ENCODE results near the gene RASA2. TPM values are rescaled to one million over a fixed set of nuclear protein-coding genes. Genes with fewer than 3 reads are reported as not detected.
A peak's percentile ranks its signal among the peaks of the same experiment; 100 is the strongest.
"Not testable (repeated sequence)": the region's sequence is repeated elsewhere in the genome, so short reads cannot be mapped to it uniquely, and the experiment has no call there.

The RASA2 gene
- total and polyA plus RNA-seq, 9 donors = 8.4 to 13.8 (median 10.6) TPM

- H3K9me3 ChIP-seq (replicated peaks; ENCODE audit: control insufficient read depth, low read depth, low read length) = no peaks in the 10 kb centered on the region
- DNase-seq = no peak
- no peaks in the 10 kb centered on the region for H3K27me3 ChIP-seq (ENCODE audit: control insufficient read depth, insufficient read depth, low read length)
- H3K36me3 ChIP-seq (ENCODE audit: control insufficient read depth, insufficient read depth, low read length) = no peaks in the 10 kb centered on the region
- no peak overlapping the region for H3K27ac ChIP-seq (ENCODE audit: low read length)
- H3K4me3 ChIP-seq (ENCODE audit: low read length) = no peak overlapping the region
- WGBS (ENCODE audit: insufficient coverage) = no CpG with 5 or more reads among the region's 1 CpG
- H3K4me1 ChIP-seq (ENCODE audit: control insufficient read depth, insufficient read depth, low read length) = no peaks in the 10 kb centered on the region
Measured at GRCh38 chr3:141493184-141493583, 6.4 kb downstream of the RASA2 start.

- H3K27ac ChIP-seq (ENCODE audit: low read length); H3K36me3 ChIP-seq (ENCODE audit: control insufficient read depth, insufficient read depth, low read length); H3K4me1 ChIP-seq (ENCODE audit: control insufficient read depth, insufficient read depth, low read length); H3K4me3 ChIP-seq (ENCODE audit: low read length); H3K9me3 ChIP-seq (replicated peaks; ENCODE audit: control insufficient read depth, low read depth, low read length); H3K27me3 ChIP-seq (ENCODE audit: control insufficient read depth, insufficient read depth, low read length); DNase-seq: not testable (repeated sequence)
- 73% methylated on average over 2 of the region's 4 CpGs for WGBS (ENCODE audit: insufficient coverage)
Measured at GRCh38 chr3:141497589-141497988, 10.8 kb downstream of the RASA2 start.

GRCh38 chr3:141498598-141499223 is 11.9 kb downstream of the RASA2 start:
- no peaks in the 10 kb centered on the region for H3K27me3 ChIP-seq (ENCODE audit: control insufficient read depth, insufficient read depth, low read length)
- peak overlapping the region; percentile 17 for H3K27ac ChIP-seq (ENCODE audit: low read length)
- H3K4me1 ChIP-seq (ENCODE audit: control insufficient read depth, insufficient read depth, low read length) = no peaks in the 10 kb centered on the region
- peak; percentile 69 for DNase-seq
- no peaks in the 10 kb centered on the region for H3K9me3 ChIP-seq (replicated peaks; ENCODE audit: control insufficient read depth, low read depth, low read length)
- no peak overlapping the region for H3K4me3 ChIP-seq (ENCODE audit: low read length)
- WGBS (ENCODE audit: insufficient coverage) = 100% methylated on average over 1 of the region's 6 CpGs
- H3K36me3 ChIP-seq (ENCODE audit: control insufficient read depth, insufficient read depth, low read length) = no peaks in the 10 kb centered on the region

- 100% methylated on average over 1 of the region's 4 CpGs for WGBS (ENCODE audit: insufficient coverage)
- Histone ChIP-seq H3K9me3 (replicated peaks; ENCODE audit: control insufficient read depth, low read depth, low read length) (no peaks in the 10 kb centered on the region), H3K4me1 (ENCODE audit: control insufficient read depth, insufficient read depth, low read length) (no peaks in the 10 kb centered on the region), H3K27ac (ENCODE audit: low read length) (peak overlapping the region; percentile 17), H3K36me3 (ENCODE audit: control insufficient read depth, insufficient read depth, low read length) (no peaks in the 10 kb centered on the region), H3K4me3 (ENCODE audit: low read length) (no peak overlapping the region), H3K27me3 (ENCODE audit: control insufficient read depth, insufficient read depth, low read length) (no peaks in the 10 kb centered on the region)
- DNase-seq = no peak
Measured at GRCh38 chr3:141499284-141499683, 12.5 kb downstream of the RASA2 start.

- H3K27me3 ChIP-seq (ENCODE audit: control insufficient read depth, insufficient read depth, low read length) = no peaks in the 10 kb centered on the region
- no peaks in the 10 kb centered on the region for H3K9me3 ChIP-seq (replicated peaks; ENCODE audit: control insufficient read depth, low read depth, low read length)
- no peak for DNase-seq
- H3K4me1 ChIP-seq (ENCODE audit: control insufficient read depth, insufficient read depth, low read length) = no peaks in the 10 kb centered on the region
- no peak overlapping the region for H3K4me3 ChIP-seq (ENCODE audit: low read length)
- no peak overlapping the region for H3K27ac ChIP-seq (ENCODE audit: low read length)
- H3K36me3 ChIP-seq (ENCODE audit: control insufficient read depth, insufficient read depth, low read length) = no peaks in the 10 kb centered on the region
Measured at GRCh38 chr3:141499965-141500364, 13.1 kb downstream of the RASA2 start.

GRCh38 chr3:141500397-141500796 is 13.6 kb downstream of the RASA2 start:
- DNase-seq = no peak
- H3K27ac ChIP-seq (ENCODE audit: low read length) = no peak overlapping the region
- H3K4me1 ChIP-seq (ENCODE audit: control insufficient read depth, insufficient read depth, low read length) = no peaks in the 10 kb centered on the region
- no peaks in the 10 kb centered on the region for H3K9me3 ChIP-seq (replicated peaks; ENCODE audit: control insufficient read depth, low read depth, low read length)
- no peaks in the 10 kb centered on the region for H3K36me3 ChIP-seq (ENCODE audit: control insufficient read depth, insufficient read depth, low read length)
- WGBS (ENCODE audit: insufficient coverage) = no CpG with 5 or more reads among the region's 1 CpG
- no peak overlapping the region for H3K4me3 ChIP-seq (ENCODE audit: low read length)
- H3K27me3 ChIP-seq (ENCODE audit: control insufficient read depth, insufficient read depth, low read length) = no peaks in the 10 kb centered on the region

- H3K27ac ChIP-seq (ENCODE audit: low read length) = no peak overlapping the region
- WGBS (ENCODE audit: insufficient coverage) = no CpG with 5 or more reads among the region's 3 CpGs
- H3K36me3 ChIP-seq (ENCODE audit: control insufficient read depth, insufficient read depth, low read length) = no peaks in the 10 kb centered on the region
- H3K27me3 ChIP-seq (ENCODE audit: control insufficient read depth, insufficient read depth, low read length) = no peaks in the 10 kb centered on the region
- no peak for DNase-seq
- H3K4me1 ChIP-seq (ENCODE audit: control insufficient read depth, insufficient read depth, low read length) = no peaks in the 10 kb centered on the region
- no peaks in the 10 kb centered on the region for H3K9me3 ChIP-seq (replicated peaks; ENCODE audit: control insufficient read depth, low read depth, low read length)
- no peak overlapping the region for H3K4me3 ChIP-seq (ENCODE audit: low read length)
Measured at GRCh38 chr3:141505166-141505565, 18.3 kb downstream of the RASA2 start.

- no CpG with 5 or more reads among the region's 3 CpGs for WGBS (ENCODE audit: insufficient coverage)
- Histone ChIP-seq H3K4me1 (ENCODE audit: control insufficient read depth, insufficient read depth, low read length) (no peaks in the 10 kb centered on the region), H3K27me3 (ENCODE audit: control insufficient read depth, insufficient read depth, low read length) (no peaks in the 10 kb centered on the region), H3K27ac (ENCODE audit: low read length) (no peak overlapping the region), H3K4me3 (ENCODE audit: low read length) (no peak overlapping the region), H3K9me3 (replicated peaks; ENCODE audit: control insufficient read depth, low read depth, low read length) (no peaks in the 10 kb centered on the region), H3K36me3 (ENCODE audit: control insufficient read depth, insufficient read depth, low read length) (no peaks in the 10 kb centered on the region)
- DNase-seq = no peak
Measured at GRCh38 chr3:141506071-141506470, 19.2 kb downstream of the RASA2 start.

GRCh38 chr3:141507392-141508066 is 20.7 kb downstream of the RASA2 start:
- no peaks in the 10 kb centered on the region for H3K27me3 ChIP-seq (ENCODE audit: control insufficient read depth, insufficient read depth, low read length)
- no peaks in the 10 kb centered on the region for H3K9me3 ChIP-seq (replicated peaks; ENCODE audit: control insufficient read depth, low read depth, low read length)
- no peaks in the 10 kb centered on the region for H3K4me1 ChIP-seq (ENCODE audit: control insufficient read depth, insufficient read depth, low read length)
- no peaks in the 10 kb centered on the region for H3K36me3 ChIP-seq (ENCODE audit: control insufficient read depth, insufficient read depth, low read length)
- DNase-seq = no peak
- no peak overlapping the region for H3K27ac ChIP-seq (ENCODE audit: low read length)
- WGBS (ENCODE audit: insufficient coverage) = 100% methylated on average over 1 of the region's 3 CpGs
- H3K4me3 ChIP-seq (ENCODE audit: low read length) = no peak overlapping the region

GRCh38 chr3:141508067-141508436 is 21.2 kb downstream of the RASA2 start:
- Histone ChIP-seq H3K27ac (ENCODE audit: low read length) (no peak overlapping the region), H3K4me1 (ENCODE audit: control insufficient read depth, insufficient read depth, low read length) (no peaks in the 10 kb centered on the region), H3K9me3 (replicated peaks; ENCODE audit: control insufficient read depth, low read depth, low read length) (no peaks in the 10 kb centered on the region), H3K4me3 (ENCODE audit: low read length) (no peak overlapping the region), H3K36me3 (ENCODE audit: control insufficient read depth, insufficient read depth, low read length) (no peaks in the 10 kb centered on the region), H3K27me3 (ENCODE audit: control insufficient read depth, insufficient read depth, low read length) (no peaks in the 10 kb centered on the region)
- no peak for DNase-seq
- no CpG with 5 or more reads among the region's 3 CpGs for WGBS (ENCODE audit: insufficient coverage)

GRCh38 chr3:141511361-141511760 is 24.5 kb downstream of the RASA2 start:
- no peak overlapping the region for H3K4me3 ChIP-seq (ENCODE audit: low read length)
- no peaks in the 10 kb centered on the region for H3K4me1 ChIP-seq (ENCODE audit: control insufficient read depth, insufficient read depth, low read length)
- no peak overlapping the region for H3K27ac ChIP-seq (ENCODE audit: low read length)
- 79% methylated on average over 4 of the region's 4 CpGs for WGBS (ENCODE audit: insufficient coverage)
- H3K27me3 ChIP-seq (ENCODE audit: control insufficient read depth, insufficient read depth, low read length) = no peaks in the 10 kb centered on the region
- DNase-seq = no peak
- H3K36me3 ChIP-seq (ENCODE audit: control insufficient read depth, insufficient read depth, low read length) = peaks cover 3% of the 10 kb centered on the region
- H3K9me3 ChIP-seq (replicated peaks; ENCODE audit: control insufficient read depth, low read depth, low read length) = no peaks in the 10 kb centered on the region
